ENCODE data around the gene WASF2.
"Not testable (repeated sequence)": the region's sequence is repeated elsewhere in the genome, so short reads cannot be mapped to it uniquely, and the experiment has no call there.

The WASF2 gene

DNA sequence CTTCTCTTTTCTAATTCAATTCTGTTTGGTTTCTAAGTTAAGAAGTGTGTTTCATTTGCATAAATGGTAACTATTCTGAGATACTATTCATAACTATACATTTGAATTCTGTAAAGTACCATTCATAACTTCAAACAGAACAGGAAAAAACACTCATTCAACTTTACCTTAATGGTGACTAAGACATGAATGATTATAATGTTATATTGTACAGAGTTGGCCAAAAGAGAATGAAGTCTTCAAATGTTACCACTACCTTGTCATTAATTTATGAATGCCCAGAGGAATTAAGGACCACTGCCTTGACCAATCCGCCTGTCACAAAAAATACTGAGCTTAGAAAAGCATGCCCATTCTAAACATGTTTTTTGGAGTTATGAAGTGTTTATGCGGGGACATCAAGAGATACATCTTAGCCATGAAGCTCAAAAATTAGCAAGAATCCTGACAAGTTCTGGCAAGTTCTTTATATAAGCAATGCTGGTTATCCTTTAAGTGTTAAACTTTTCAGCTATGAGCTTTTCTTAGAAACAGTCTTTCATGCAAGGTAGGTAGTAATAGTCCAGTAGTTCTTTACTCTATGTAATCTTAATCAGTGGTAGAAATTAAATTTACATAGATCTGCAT is 7.9 kb downstream of the WASF2 start:
- no peak for DNase-seq (ENCODE audit: low read depth)
- no peak overlapping the region for H3K4me3 ChIP-seq (ENCODE audit: low read depth, low read length)
- TF ChIP-seq, protein P1, sequence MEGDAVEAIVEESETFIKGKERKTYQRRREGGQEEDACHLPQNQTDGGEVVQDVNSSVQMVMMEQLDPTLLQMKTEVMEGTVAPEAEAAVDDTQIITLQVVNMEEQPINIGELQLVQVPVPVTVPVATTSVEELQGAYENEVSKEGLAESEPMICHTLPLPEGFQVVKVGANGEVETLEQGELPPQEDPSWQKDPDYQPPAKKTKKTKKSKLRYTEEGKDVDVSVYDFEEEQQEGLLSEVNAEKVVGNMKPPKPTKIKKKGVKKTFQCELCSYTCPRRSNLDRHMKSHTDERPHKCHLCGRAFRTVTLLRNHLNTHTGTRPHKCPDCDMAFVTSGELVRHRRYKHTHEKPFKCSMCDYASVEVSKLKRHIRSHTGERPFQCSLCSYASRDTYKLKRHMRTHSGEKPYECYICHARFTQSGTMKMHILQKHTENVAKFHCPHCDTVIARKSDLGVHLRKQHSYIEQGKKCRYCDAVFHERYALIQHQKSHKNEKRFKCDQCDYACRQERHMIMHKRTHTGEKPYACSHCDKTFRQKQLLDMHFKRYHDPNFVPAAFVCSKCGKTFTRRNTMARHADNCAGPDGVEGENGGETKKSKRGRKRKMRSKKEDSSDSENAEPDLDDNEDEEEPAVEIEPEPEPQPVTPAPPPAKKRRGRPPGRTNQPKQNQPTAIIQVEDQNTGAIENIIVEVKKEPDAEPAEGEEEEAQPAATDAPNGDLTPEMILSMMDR (IDR thresholded peaks at IDR 0.05; ENCODE audit: control insufficient read depth, extremely low read depth, insufficient read depth) = no peak

GRCh38 chr1:27478098-27478497 is 11.9 kb downstream of the WASF2 start:
- DNase-seq (ENCODE audit: low read depth) = no peak
- H3K4me3 ChIP-seq (ENCODE audit: low read depth, low read length) = no peak overlapping the region
- TF ChIP-seq, protein P1 (IDR thresholded peaks at IDR 0.05; ENCODE audit: control insufficient read depth, extremely low read depth, insufficient read depth) = no peak

GRCh38 chr1:27476237-27476636 is 13.7 kb downstream of the WASF2 start:
- H3K4me3 ChIP-seq (ENCODE audit: low read depth, low read length) = no peak overlapping the region
- DNase-seq (ENCODE audit: low read depth) = no peak
- TF ChIP-seq, protein P1 (IDR thresholded peaks at IDR 0.05; ENCODE audit: control insufficient read depth, extremely low read depth, insufficient read depth) = no peak

DNA sequence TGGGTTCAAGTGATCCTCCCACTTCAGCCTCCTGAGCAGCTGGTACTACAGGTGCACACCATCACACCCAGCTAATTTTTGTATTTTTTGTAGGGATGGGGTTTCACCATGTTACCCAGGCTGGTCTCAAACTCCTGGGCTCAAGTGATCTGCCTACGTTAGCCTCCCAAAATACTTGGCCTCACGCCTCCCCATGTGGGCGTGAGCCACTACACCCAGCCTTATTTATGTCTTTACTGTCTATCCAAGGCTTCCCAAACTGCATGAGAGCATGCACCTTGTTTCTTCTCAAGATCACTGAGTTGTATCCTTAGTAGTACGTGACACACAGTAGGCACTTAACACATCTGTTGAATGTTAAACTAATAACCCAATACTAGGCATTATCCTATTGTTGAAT is 14.2 kb downstream of the WASF2 start:
- H3K4me3 ChIP-seq (ENCODE audit: low read depth, low read length) = no peak overlapping the region
- TF ChIP-seq, protein P1 (IDR thresholded peaks at IDR 0.05; ENCODE audit: control insufficient read depth, extremely low read depth, insufficient read depth) = no peak
- no peak for DNase-seq (ENCODE audit: low read depth)

GRCh38 chr1:27473755-27474154 is 16.2 kb downstream of the WASF2 start:
- no peak for DNase-seq (ENCODE audit: low read depth)
- no peak overlapping the region for H3K4me3 ChIP-seq (ENCODE audit: low read depth, low read length)
- TF ChIP-seq, protein P1 (IDR thresholded peaks at IDR 0.05; ENCODE audit: control insufficient read depth, extremely low read depth, insufficient read depth) = no peak

GRCh38 chr1:27472098-27472497 is 17.9 kb downstream of the WASF2 start:
- DNase-seq (ENCODE audit: low read depth); H3K4me3 ChIP-seq (ENCODE audit: low read depth, low read length): not testable (repeated sequence)

GRCh38 chr1:27471477-27471876 is 18.5 kb downstream of the WASF2 start:
- no peak overlapping the region for H3K4me3 ChIP-seq (ENCODE audit: low read depth, low read length)
- no peak for DNase-seq (ENCODE audit: low read depth)
- TF ChIP-seq, protein P1 (IDR thresholded peaks at IDR 0.05; ENCODE audit: control insufficient read depth, extremely low read depth, insufficient read depth) = no peak

All from LNCaP clone FGC (cell line).